Epidermal melanocyte (primary cell): Measurements from ENCODE around the gene ZNF689.

Source experiments
- DNase-seq: peaks from one replicate; pipeline ENCODE4 v3.0.0; 2011; ENCODE audit warnings: low spot score; ENCODE audit not compliant: insufficient read length

The ZNF689 gene

DNA sequence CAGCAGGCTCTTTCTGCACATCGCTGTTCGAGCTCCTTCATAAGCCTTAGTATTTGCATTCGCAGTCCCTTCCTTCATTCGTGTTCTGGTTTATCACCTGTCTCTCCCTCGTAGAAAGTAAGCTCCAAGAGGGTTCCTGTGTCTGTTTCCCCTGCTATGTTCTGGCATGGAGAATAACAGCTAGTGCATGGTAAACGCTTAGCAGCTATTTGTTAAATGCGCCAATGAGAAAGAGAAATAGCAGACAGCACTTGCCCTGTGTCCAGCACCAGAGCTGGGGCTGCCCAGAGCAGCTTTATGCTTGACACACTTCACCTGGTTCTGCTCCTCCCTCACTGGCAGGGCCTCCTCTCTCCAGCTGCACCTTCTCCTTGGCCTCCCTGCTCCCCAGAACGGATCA is 44.2 kb downstream of the ZNF689 start:
- no peak for DNase-seq

DNA sequence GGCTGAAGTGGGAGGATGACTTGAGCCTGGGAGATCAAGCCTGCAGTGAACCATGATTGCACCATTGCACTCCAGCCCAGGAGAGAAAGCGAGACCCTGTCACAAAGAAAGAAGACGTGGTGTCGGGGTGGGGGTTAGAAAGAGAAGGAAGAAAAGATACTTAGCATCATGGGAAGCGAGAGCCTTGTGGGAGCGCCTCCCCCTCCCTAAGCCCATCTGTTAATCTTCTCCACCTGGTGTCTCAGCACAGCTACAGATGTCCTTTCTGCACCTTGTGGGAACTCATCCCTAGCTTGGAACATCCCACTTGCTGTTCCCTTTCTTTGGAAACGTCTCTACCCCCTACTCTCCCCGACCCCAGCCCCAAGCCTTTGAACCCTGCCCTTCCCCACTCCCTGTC is 44.7 kb downstream of the ZNF689 start:
- no peak for DNase-seq

DNA sequence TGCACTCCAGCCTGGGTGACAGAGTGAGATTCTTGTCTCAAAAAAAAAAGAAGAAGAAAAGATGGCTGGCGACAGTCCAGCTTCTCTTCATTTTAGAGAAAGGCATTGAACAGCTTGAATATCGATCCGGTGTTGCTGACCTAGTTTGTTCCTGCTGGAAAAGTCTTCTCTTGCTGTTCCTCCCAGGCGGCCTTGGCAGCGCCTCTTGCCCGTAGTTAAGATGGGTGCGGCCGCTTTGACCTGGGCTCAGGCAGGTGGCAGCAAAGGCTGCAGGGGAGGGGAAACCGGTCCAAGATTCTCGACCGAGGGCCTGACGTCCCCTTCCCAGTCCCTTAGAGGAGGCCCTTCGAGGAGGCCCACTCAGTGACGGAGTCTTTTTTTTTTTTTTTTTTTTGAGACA is 48.2 kb downstream of the ZNF689 start:
- no peak for DNase-seq

DNA sequence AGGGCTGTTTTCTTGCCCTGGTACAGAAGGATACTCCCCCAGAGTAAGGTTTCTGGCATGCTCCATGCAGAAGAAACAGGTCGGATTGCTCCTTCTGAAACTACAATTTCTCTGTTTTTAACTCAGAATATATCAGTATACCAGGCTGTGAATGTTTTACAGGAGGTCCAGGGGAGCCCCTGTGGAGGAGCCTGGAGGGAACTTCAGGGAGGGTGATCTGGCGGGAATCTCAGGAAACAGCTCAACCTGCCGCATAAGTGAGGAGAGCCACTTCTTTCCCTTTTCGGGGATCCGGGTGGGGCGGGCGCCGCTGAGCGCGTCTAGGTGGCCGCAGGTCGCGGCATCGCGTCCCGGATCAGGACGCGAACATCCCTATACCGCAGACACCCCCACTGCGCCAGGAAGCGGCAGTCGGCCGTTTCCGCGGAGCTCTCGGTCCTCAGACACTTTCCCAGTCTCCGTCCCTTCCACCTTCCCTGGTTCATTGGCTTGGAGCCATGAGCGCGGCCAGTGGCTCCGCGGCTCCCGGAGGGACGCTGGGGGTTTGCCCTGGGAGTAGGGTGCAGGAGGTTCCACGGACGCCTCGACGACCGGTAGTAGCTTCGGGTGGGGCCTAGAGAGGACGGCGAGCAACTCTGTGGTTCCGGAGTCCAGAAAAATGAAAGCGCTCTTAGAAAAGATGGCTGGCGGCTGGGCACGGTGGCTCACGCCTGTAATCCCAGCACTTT is 48.9 kb downstream of the ZNF689 start:
- no peak for DNase-seq

DNA sequence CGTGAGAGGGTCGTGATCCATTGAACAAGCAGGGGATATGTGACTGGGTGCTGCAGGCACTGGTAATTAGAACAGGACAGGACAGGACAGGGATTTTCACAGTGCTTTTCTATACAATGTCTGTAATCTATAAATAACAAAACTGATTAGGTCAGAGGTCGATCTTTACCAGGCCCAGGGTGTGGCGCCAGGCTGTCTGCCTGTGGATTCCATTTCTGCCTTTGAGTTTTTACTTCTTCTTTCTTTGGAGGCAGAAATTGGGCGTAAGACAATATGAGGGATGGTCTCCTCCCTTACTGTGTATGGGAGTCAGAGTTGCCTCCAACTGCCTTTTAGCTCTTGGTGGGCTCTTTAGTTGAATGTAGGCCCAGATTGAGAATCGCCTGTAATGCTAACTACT is 50.5 kb downstream of the ZNF689 start:
- no peak for DNase-seq

DNA sequence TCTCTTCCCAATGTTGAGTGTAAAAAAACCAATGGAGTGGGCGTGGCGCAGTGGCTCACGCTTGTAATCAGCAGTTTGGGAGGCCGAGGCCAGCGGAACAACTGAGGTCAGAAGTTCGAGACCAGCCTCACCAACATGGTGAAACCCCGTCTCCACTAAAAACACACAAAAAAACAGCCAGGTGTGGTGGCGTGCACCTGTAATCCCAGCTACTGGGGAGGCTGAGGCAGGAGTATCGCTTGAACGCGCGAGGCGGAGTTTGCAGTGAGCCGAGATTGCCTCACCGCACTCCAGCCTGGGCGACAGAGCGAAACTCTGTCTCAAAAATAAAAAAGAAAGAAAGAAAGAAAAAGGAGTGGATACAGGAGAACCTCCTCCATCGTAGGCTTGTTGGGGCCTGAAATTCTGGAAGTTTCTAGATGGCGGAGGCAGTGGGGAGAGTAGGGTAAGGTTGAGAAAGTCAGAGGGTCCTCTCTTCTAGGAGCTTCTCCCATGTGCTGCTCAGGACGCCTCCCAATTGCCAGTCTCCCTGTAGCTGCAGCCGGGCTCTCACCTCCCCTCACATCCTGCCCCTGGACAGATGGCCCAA is 51.3 kb downstream of the ZNF689 start:
- no peak for DNase-seq

DNA sequence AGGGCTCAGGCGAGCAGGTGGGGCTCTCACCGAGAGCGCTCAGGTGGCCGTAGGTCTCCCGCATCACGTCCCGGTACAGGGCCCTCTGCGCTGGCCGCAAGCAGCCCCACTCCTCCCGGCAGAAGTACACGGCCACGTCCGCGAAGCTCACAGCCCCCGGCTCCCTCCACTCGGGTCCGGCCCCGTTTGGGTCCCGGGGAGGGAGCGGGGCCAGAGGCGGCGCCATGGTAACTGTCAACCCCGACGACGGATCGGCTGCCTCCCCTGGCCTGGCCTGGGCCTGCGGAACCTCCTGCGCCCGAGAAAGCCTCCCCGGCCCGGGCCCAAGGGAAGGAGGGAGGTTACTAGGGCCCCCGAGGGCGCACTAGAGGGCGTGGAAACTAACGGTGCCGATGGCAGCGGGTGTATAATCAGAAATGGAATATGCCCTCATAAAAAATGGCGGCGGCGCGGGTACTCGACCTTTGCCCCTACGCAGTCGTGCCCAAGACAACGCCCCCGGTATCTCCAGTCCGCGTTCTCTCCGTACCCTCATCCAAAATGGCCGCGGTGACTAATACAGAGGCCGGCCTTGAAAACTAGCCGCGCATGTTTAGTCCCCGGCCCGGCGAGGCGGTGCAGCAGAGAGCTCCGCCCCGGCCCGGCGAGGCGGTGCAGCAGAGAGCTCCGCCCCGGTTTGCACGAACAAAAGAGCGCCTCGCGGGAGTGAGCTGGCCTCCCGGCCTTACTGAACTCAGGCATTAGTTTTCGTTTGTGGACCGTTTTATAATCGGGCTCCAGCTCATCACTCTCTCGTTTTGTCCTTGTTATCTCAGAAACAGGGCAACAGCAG is 52.0 kb downstream of the ZNF689 start, which contains the start of gene ZNF764:
TSS of gene ZNF764 (minus strand) at position 418 of the 832 bp plus-strand sequence. CDS start at position 226, 192 bp downstream.
- peak; percentile 95 for DNase-seq

DNA sequence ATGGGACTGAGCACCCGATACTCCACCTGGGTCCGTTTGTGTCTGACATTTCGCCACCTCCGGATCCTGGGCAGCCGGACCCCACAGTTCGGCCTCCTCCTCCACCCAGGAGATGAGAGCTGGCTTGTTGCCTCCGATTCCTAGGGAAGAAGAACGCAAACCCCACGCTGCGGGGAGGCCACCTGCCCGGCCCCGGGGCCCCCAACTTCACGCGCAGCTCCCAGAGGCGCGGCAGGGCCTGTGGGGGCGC is 52.6 kb downstream of the ZNF689 start:
- DNase-seq = no peak

DNA sequence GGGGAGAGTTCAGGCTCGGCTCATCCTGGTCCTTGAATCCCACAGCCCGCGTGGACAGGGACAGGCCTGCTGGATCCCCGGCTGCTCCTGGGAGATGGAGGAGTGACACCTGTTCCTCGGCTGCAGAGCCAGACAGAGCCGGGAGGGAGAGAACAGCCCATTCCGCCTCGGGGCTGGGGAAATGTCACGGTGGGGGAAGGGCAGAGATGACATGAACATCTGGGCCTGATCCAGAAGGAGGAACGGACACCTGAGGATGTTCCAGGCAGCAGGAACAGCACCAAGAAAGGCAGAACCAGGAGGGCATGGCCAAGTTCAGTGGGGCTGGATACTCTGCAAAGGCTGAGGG is 54.1 kb downstream of the ZNF689 start:
- DNase-seq = no peak

DNA sequence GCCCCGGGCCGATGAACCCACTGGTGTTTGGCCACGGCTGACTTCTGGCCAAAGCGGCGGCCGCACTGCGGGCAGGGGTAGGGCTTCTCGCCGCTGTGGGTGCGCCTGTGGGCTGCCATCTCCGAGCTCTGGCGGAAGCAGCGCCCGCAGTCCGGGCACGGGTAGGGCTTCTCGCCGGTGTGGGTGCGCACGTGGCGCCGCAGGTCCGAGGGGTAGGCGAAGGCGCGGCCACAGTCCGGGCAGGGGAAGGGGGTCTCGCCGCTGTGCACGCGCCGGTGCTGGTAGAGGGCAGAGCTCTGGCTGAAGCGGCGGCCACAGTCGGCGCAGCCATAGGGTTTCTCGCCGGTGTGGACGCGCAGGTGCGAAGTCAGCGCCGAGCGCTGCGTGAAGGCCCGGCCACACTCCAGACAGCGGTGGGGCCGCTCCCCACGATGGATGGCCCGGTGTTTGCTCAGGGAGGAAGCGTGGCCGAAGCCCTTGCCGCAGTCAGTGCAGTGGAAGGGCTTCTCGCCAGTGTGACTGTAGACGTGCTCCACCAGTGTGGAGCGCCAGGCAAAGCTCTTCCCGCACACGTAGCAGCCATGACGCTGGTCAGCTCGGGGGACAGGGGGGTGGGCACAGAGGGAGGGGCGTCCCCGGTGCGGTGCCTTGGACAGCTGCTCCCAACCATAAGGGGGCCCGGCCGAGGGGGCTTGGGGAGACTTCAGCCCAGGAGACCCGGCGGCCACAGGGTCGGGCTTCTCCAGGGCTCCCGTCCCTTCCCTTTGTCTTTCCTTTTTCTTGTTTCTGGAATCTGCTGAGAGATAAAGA is 54.7 kb downstream of the ZNF689 start:
- no peak for DNase-seq

DNA sequence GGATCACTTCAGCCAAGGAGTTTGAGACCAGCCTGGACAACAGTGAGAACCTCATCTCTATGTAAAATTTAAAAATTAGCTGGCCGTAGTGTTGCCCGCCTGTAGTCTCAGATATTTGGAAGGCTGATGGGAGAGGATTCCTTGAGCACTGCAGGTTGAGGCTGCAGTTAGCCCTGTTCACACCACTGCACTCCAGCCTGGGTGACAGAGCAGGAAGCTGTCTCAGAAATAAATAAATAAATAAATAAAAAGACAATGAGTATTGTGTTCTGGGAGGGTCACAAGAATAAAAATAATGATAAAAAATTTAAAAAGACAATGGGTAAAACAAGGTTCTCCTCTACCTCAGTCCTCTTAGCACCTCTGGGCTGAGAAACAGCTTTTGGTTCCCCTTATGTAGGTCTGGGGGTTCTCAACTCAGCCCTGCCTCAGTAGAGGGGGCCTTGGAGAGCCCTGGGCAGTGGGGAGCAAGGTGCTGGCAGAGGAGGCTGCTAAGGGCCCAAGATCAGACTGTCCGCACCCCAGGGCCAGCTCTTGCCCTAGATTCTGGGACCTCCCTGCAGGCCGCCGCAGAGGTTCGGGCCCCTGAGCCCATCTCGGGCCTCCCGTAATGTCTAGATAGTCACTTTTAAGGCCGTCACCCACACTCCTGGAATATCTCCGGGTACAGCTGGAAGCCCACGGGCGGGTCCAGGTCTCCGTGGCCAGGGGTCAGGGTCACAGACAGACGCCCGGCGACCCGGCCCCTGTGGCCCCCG is 55.5 kb downstream of the ZNF689 start:
- DNase-seq = no peak

DNA sequence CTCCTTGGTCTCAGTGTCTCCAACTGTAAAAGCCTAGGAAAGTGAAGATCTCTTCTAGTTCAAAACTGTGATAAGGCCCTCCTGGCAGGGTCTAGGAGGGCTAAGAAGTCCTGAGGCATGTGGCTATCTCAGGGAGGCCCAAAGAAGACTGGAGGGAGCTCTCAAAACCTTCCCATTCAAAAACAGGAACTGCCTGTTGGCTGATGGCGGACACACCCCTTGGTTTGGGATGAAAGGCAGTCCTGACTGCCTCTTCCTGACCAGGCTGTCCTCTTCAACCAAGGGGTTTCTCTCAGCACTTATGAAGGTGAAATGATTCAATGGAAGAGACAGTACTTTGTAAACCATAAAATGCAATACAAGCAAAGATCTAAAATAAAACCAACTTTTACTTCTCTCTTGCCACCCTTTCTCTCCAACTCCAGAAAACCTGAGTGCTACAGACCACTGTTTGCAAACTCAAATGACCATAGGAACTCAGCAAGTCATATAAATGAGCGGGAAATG is 56.7 kb downstream of the ZNF689 start:
- DNase-seq = no peak

DNA sequence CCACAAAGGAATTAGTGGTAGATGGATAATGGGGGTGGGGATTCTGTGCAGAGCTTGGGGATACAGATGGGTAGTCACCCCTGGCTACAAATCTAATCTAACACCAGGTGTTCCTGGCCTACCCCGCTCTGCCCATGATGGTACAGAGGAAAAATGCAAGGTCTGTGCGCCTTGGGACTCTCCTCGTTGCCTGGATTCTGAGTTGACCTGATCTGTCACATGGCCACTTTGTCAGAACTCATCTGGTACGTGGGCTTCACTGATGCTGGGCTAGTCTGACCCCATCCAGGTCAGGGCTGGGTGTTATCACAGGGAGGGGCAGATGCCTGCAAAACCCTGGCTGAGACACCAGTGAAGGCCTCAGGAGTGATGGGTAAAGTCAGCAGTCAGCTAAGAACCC is 57.2 kb downstream of the ZNF689 start:
- DNase-seq = no peak
